K562 (cell line): Measurements from ENCODE around the gene YIPF4. TPM values are rescaled to one million over a fixed set of nuclear protein-coding genes. Genes with fewer than 3 reads are reported as not detected.

Experiments
- BHLHE40 ChIP-seq: IDR thresholded peaks from 2 replicates; pipeline ENCODE4 v1.6.1; 2011; ENCODE audit warnings: low read length, improper control_type of control experiment
- CBX1 ChIP-seq: sonication (generic); IDR thresholded peaks from 2 replicates; pipeline ENCODE4 v1.6.1; 2016; ENCODE audit warnings: antibody characterized with exemption, low read depth, mild to moderate bottlenecking
- CREB1 ChIP-seq, 2 experiments: sonication (generic) in 1 of 2; formaldehyde crosslinking in 1 of 2; IDR thresholded peaks; 2 replicates each; pipeline versions ENCODE4 v1.6.1 to v1.8.0; 2012 to 2022; ENCODE audit warnings: inconsistent platforms in 1 of 2, mild to moderate bottlenecking in 1 of 2, missing genetic modification reagents in 1 of 2, moderate library complexity in 1 of 2
- CUX1 ChIP-seq: fragments of 200-800 bp; sonication (Bioruptor generic); IDR thresholded peaks from 2 replicates; pipeline ENCODE4 v1.6.1; 2016; ENCODE audit warnings: missing genetic modification characterization, missing compliant biosample characterization
- DEAF1 ChIP-seq: fragments of 450-650 bp; formaldehyde crosslinking; IDR thresholded peaks from 2 replicates; pipeline ENCODE4 v1.4.0; 2020; ENCODE audit warnings: mild to moderate bottlenecking, moderate library complexity
- ETV6 ChIP-seq, 3 experiments: fragments of 150-350 bp in 1 of 3; sonication (generic) in 1 of 3; formaldehyde crosslinking in 1 of 3; IDR thresholded peaks; 2 replicates each; pipeline versions ENCODE4 v1.6.1 to v1.8.0; 2014 to 2022; ENCODE audit warnings: borderline replicate concordance in 2 of 3, low read depth in 2 of 3, antibody characterized with exemption in 1 of 3, low read length in 1 of 3, mild to moderate bottlenecking in 1 of 3, missing genetic modification reagents in 1 of 3
- HNRNPH1 ChIP-seq: fragments of 200-400 bp; formaldehyde crosslinking; optimal IDR thresholded peaks from 2 replicates; pipeline ENCODE3; 2017; ENCODE audit warnings: low read depth, mild to moderate bottlenecking, low read length, moderate library complexity
- POLR2H ChIP-seq: IDR thresholded peaks from 2 replicates; pipeline ENCODE4 v1.6.1; 2016; ENCODE audit warnings: missing genetic modification characterization, low read depth, mild to moderate bottlenecking, control low read depth, missing compliant biosample characterization, moderate library complexity
- RBFOX2 ChIP-seq: fragments of 200-400 bp; formaldehyde crosslinking; IDR thresholded peaks from 2 replicates; pipeline ENCODE4 v1.6.1; 2017; ENCODE audit warnings: low read depth, mild to moderate bottlenecking, low read length, moderate library complexity
- SIN3B ChIP-seq: fragments of 450-650 bp; IDR thresholded peaks from 2 replicates; pipeline ENCODE4 v1.6.1; 2017; ENCODE audit warnings: low read depth, mild to moderate bottlenecking, moderate library complexity
- SUPT5H ChIP-seq: fragments of 450-650 bp; IDR thresholded peaks from 2 replicates; pipeline ENCODE4 v1.6.1; 2016
- TAF1 ChIP-seq: IDR thresholded peaks from 2 replicates; pipeline ENCODE4 v1.6.1; 2011; ENCODE audit warnings: mild to moderate bottlenecking, low read length, moderate library complexity; ENCODE audit not compliant: insufficient read depth, control insufficient read depth, severe bottlenecking; ENCODE audit errors: extremely low read depth
- polyA plus RNA-seq, 8 experiments: library from polyadenylated mRNA; depleted of rRNA in 4 of 8; stranded (reverse) in 5 of 8; unstranded in 3 of 8; fragments of >200 nt; fragmentation: Nextera tagmentation in 2 of 8; fragmentation: Illumina TruSeq in 1 of 8; extraction: Ambion mirVana in 2 of 8; extraction: Trizol in 1 of 8; gene quantifications; 2 replicates each; pipeline versions ENCODE4 v1.2.1 to v1.2.3, GENCODE V29; 2011 to 2014; ENCODE audit warnings: inconsistent platforms in 1 of 8, missing spikeins in 1 of 8
- total RNA-seq, 7 experiments: library from RNA; depleted of rRNA in 6 of 7; stranded (reverse); fragments of >200 nt in 6 of 7; fragmentation: Illumina TruSeq in 2 of 7; extraction: Trizol in 2 of 7; gene quantifications; 2 replicates each; pipeline versions ENCODE4 v1.2.1 to v1.2.3, GENCODE V29; 2011 to 2021; ENCODE audit warnings: low replicate concordance in 1 of 7
- TF ChIP-seq, protein P1 (sequence below): fragments of 250-450 bp; sonication (Bioruptor Pico); IDR thresholded peaks from 2 replicates; pipeline ENCODE4 v1.9.0; 2021; ENCODE audit warnings: mild to moderate bottlenecking, inconsistent platforms
- TF ChIP-seq, protein P2 (sequence below): fragments of 450-650 bp; IDR thresholded peaks from 2 replicates; pipeline ENCODE4 v1.6.1; 2014; ENCODE audit warnings: low read depth, mild to moderate bottlenecking, moderate library complexity, borderline replicate concordance

YIPF4 gene
- total and polyA plus RNA-seq, 9 of the 15 experiments (the other 6 are each of a cell fraction or from before 2014, with no cell fraction given): 4.9 to 46.9 (median 17.5) TPM

DNA sequence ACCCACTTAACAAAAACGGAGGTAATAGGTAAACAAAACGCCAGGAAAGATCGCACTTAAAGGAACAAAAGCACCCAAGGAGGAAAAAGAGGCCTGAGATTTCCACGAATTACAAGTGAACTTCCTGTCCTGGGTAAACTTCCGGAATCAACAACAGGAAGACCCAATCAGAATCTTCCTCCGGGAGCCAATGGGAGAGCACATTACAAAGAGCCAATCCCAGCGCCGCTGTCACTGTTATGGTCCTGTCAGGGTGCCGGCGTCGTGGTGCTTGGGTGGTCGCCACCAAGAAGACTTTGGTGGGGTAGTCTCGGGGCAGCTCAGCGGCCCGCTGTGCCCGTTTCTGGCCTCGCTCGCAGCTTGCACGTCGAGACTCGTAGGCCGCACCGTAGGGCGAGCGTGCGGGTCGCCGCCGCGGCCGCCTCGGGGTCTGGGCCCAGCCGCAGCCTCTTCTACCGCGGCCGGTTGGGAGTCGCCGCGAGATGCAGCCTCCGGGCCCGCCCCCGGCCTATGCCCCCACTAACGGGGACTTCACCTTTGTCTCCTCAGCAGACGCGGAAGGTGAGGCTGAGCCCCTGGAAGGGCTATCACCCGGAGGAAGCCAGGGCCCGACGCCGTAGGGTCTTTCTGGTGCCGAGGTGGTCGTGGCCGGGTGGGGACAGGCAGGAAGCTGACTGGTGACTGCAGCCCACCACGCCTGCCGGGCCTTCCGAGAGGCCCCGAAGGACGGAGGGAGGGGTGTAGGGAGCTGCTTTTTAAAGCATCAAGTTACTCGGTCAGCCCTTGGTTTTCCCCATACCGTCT, at the start of gene YIPF4 (continued):
- 0 out of 4 replicates have a peak, but pooled peaks of 1 of the 2 experiments have one; percentile 26 for TF ChIP-seq ETV6 (IDR thresholded peaks at IDR 0.05; ENCODE audit: borderline replicate concordance in 1 of 2, low read depth in 2 of 2, low read length in 1 of 2)
- no peak for TF ChIP-seq ETV6 (CRISPR knock-in tag; IDR thresholded peaks at IDR 0.05; ENCODE audit: borderline replicate concordance)
- TF ChIP-seq TAF1: peak; percentile 85
- TF ChIP-seq SIN3B: peak; percentile 93
- TF ChIP-seq, protein P1, sequence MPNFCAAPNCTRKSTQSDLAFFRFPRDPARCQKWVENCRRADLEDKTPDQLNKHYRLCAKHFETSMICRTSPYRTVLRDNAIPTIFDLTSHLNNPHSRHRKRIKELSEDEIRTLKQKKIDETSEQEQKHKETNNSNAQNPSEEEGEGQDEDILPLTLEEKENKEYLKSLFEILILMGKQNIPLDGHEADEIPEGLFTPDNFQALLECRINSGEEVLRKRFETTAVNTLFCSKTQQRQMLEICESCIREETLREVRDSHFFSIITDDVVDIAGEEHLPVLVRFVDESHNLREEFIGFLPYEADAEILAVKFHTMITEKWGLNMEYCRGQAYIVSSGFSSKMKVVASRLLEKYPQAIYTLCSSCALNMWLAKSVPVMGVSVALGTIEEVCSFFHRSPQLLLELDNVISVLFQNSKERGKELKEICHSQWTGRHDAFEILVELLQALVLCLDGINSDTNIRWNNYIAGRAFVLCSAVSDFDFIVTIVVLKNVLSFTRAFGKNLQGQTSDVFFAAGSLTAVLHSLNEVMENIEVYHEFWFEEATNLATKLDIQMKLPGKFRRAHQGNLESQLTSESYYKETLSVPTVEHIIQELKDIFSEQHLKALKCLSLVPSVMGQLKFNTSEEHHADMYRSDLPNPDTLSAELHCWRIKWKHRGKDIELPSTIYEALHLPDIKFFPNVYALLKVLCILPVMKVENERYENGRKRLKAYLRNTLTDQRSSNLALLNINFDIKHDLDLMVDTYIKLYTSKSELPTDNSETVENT (CRISPR knock-in tag): 0 out of 2 replicates have a peak, but pooled peaks have one; percentile 62
- peak; percentile 50; the same call in 1 of the 2 replicates for TF ChIP-seq CBX1
- TF ChIP-seq POLR2H (tag): peak; percentile 82
- TF ChIP-seq BHLHE40: no peak
- no peak for TF ChIP-seq HNRNPH1
- peak; percentile 13; the same call in 1 of the 2 replicates for TF ChIP-seq CREB1 (IDR thresholded peaks at IDR 0.05)
- peak; percentile 54 for TF ChIP-seq CREB1 (CRISPR knock-in tag; IDR thresholded peaks at IDR 0.05)
- TF ChIP-seq, protein P2, sequence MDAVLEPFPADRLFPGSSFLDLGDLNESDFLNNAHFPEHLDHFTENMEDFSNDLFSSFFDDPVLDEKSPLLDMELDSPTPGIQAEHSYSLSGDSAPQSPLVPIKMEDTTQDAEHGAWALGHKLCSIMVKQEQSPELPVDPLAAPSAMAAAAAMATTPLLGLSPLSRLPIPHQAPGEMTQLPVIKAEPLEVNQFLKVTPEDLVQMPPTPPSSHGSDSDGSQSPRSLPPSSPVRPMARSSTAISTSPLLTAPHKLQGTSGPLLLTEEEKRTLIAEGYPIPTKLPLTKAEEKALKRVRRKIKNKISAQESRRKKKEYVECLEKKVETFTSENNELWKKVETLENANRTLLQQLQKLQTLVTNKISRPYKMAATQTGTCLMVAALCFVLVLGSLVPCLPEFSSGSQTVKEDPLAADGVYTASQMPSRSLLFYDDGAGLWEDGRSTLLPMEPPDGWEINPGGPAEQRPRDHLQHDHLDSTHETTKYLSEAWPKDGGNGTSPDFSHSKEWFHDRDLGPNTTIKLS: no peak; the same call in 1 of the 2 replicates
- TF ChIP-seq DEAF1: no peak
- TF ChIP-seq RBFOX2: peak; percentile 95
- TF ChIP-seq SUPT5H: peak; percentile 83
- TF ChIP-seq CUX1 (CRISPR knock-in tag): no peak
